Airway epithelial cell (primary cell): ENCODE data around the gene BBOF1. TPM values are rescaled to one million over a fixed set of nuclear protein-coding genes. Genes with fewer than 3 reads are reported as not detected.

Experiments
- total RNA-seq: library from RNA; depleted of rRNA; stranded (reverse); fragments of >200 nt; gene quantifications from 2 replicates; pipeline ENCODE4 v1.2.3, GENCODE V29; 2015

BBOF1 gene, protein sequence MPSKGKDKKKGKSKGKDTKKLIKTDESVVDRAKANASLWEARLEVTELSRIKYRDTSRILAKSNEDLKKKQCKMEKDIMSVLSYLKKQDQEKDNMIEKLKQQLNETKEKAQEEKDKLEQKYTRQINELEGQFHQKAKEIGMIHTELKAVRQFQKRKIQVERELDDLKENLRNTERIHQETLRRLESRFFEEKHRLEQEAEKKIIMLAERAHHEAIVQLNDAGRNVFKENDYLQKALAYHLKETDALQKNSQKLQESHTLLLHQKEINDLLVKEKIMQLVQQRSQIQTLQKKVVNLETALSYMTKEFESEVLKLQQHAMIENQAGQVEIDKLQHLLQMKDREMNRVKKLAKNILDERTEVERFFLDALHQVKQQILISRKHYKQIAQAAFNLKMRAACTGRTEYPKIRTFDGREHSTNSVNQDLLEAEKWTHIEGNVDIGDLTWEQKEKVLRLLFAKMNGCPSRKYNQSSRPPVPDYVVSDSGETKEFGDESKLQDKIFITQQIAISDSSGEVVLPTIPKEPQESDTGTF
- total RNA-seq: 0.84 and 2.7 TPM in 2 replicates

DNA sequence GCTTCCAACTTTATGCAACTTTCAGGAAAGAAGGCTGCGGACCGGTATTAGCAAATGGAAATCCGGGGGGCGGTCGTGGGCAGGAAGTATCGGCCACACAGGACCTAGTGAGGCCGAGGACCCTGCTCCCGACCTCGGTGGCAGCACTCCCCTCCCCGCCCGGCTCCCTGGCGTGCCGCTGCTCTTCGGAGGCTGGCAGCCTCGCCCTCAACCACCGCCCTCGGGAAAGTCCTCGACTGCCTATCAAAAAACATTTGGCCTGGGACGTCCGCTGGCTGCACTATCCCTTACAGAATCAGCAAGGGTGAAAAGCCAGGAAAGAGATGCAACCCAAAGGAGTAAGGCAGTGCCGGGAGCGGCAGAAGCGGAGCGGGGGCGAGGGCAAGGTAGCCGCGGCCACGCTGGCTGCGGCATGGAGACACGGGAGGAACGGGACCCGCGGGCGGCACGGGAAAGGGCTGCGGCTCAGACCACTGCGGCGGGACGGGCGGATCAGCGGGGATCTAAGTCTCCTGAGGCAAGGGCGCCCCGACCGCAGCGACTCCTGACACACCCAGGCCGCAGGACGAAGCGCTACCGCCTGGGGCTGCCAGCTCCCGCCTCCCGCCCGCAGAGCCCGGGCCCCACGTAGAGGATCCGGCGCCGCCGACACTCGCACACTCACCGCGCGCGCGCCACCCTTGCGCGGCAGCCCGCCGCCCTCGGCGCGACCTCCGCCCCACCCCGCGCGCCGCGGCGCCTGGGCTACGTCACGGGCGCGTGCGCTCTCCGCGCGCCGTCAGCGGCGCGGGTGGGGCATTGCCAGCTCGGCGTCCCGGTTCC is at the start of gene BBOF1, which contains the start of gene ENTPD5:
Gene BBOF1, plus strand, starts transcription at position 764 of the 822 bp plus-strand sequence. CDS start 130 bp downstream, outside the sequence.
Gene ENTPD5, minus strand, starts transcription at position 703 of the 822 bp plus-strand sequence. CDS start 31,186 bp downstream, outside the sequence.

DNA sequence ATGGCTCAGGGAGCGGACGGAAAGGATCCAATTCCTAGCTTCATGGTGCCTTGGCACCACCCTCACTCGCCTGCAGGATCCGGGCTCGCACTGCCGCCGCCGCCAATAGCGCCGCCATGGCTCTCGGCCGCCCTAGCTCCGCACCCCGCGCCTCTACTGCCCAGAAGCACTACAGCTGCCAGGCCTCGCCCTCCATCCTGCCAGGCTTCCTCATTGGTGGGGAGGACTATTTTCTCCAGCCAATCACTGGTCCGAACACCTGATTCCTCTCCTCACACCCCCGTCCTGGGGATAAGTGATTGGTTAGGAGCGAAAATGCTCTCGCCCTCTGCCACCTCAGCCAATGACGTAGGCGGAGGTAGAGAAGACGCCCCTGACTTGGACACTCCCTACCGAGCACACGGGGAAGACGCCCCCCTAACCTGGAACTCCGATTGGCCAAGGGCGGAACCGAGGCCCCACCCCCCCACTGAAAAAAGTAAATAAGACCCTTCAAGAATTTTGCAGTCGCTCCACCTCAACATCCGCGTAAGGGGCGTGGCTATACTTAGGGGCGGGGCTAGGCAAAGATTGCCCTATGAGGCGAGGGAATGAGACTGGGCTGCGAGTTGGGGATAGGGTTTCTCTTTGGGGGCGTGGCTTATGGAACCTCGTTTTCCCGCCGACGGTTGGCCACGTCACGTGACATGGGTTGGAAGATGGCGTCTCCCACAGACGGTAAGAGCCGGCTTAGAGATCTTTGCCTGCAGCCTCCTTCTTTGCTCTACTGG is 65.3 kb downstream of the BBOF1 start, which contains the start of the genes ALDH6A1 and LIN52:
Gene ALDH6A1, minus strand, starts transcription at position 177 of the 770 bp plus-strand sequence. Its CDS starts 59 bp downstream, at position 118.
Gene LIN52, plus strand, starts transcription at position 680 of the 770 bp plus-strand sequence. Its CDS starts 19 bp downstream, at position 699.

Other genes starting within 250 kb of the BBOF1 start
- gene PTGR2, start 167.5 kb upstream of the BBOF1 start, total RNA-seq: 8.9 and 19.2 TPM in 2 replicates
- gene ZNF410, start 132.5 kb upstream of the BBOF1 start, total RNA-seq: 24.2 and 36.1 TPM in 2 replicates
- gene FAM161B, start 69.3 kb upstream of the BBOF1 start, total RNA-seq: 0.79 and 1.3 TPM in 2 replicates
- gene COQ6, start 69.0 kb upstream of the BBOF1 start, total RNA-seq: 10.8 and 26.3 TPM in 2 replicates
- gene ENTPD5, start 61 bp upstream of the BBOF1 start, total RNA-seq: 7.4 and 7.5 TPM in 2 replicates
- gene ALDH6A1, start 65.1 kb downstream of the BBOF1 start, total RNA-seq: 4.5 and 9.0 TPM in 2 replicates
- 4.3 and 4.4 TPM in 2 replicates for gene LIN52, start 65.6 kb downstream of the BBOF1 start, total RNA-seq
- gene VSX2, start 220.1 kb downstream of the BBOF1 start, total RNA-seq: not detected in 2 replicates